H1 (cell line): ENCODE data around the gene N4BP3. TPM values are rescaled to one million over a fixed set of nuclear protein-coding genes. Genes with fewer than 3 reads are reported as not detected.

Source experiments
- CTBP2 ChIP-seq: IDR thresholded peaks from 2 replicates; pipeline ENCODE4 v1.7.0; 2011; ENCODE audit warnings: borderline replicate concordance, mild to moderate bottlenecking, moderate library complexity, mixed read lengths, low read length; ENCODE audit not compliant: insufficient read depth, insufficient read length
- HDAC6 ChIP-seq: IDR thresholded peaks from one replicate; pipeline ENCODE4 v1.7.1; 2012; ENCODE audit warnings: low read depth, mild to moderate bottlenecking, inconsistent platforms, low read length, moderate library complexity
- polyA plus RNA-seq, 7 experiments: library from polyadenylated mRNA; depleted of rRNA in 3 of 7; stranded (reverse) in 5 of 7; unstranded in 2 of 7; fragments of >200 nt in 5 of 7; fragments of 200-250 nt in 2 of 7; gene quantifications; 1 replicate in 5 of 7; 2 replicates in 1 of 7; 4 replicates in 1 of 7; pipeline versions ENCODE4 v1.2.1 to v1.2.3, GENCODE V29; 2011 to 2013; ENCODE audit warnings: missing spikeins in 2 of 7, mixed read lengths in 2 of 7
- total RNA-seq: library from RNA; stranded (reverse); fragmentation: NEBNext Ultra II Directional; extraction: Animal tissue kit (Norgen Biotek cat#: 25700); gene quantifications from 2 replicates; pipeline ENCODE4 v1.2.1, GENCODE V29; 2021
- TF ChIP-seq, protein P1 (sequence below): IDR thresholded peaks from 2 replicates; pipeline ENCODE4 v1.6.1; 2012; ENCODE audit warnings: inconsistent platforms

N4BP3 gene
- total and polyA plus RNA-seq, 2 of the 8 experiments (the other 6 are each of a cell fraction or from before 2014, with no cell fraction given), result 13.1 to 39.2 TPM

DNA sequence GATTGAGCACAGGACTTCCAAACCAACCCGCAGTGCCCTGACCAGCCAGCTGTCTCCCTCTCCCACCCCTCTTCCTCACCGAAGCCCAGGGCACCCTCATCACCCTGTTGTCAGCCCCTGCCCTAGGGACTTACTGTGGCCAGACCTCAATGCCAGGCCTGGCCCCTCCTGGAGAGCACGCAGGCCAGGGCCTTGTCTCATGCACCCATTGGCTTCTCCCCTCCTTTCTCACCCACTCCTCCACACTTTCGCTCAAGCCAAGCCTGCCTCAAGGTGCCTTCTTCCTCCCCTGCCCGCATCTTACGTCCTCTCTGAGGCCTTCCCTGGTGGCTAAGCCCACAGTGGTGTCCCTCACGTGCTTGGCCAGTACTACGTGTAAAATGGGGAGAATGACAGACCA, 33.3 kb upstream of the N4BP3 start (continued):
- TF ChIP-seq, protein P1, sequence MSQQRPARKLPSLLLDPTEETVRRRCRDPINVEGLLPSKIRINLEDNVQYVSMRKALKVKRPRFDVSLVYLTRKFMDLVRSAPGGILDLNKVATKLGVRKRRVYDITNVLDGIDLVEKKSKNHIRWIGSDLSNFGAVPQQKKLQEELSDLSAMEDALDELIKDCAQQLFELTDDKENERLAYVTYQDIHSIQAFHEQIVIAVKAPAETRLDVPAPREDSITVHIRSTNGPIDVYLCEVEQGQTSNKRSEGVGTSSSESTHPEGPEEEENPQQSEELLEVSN, result no peak
- no peak for TF ChIP-seq HDAC6
- no peak for TF ChIP-seq CTBP2
